GM23248 (cell line): ENCODE data around the gene PCMTD2.

Experiments used
- EZH2 ChIP-seq: fragments of 200-600 bp; sonication (generic); IDR thresholded peaks from 2 replicates; pipeline ENCODE4 v1.6.1; 2018; ENCODE audit warnings: antibody characterized with exemption, mild to moderate bottlenecking; ENCODE audit not compliant: insufficient read depth, poor library complexity, severe bottlenecking
- EZH2phosphoT487 ChIP-seq: fragments of 200-600 bp; sonication (generic); IDR thresholded peaks from 2 replicates; pipeline ENCODE4 v1.6.1; 2018; ENCODE audit warnings: antibody characterized with exemption, moderate library complexity, mild to moderate bottlenecking, low read depth; ENCODE audit not compliant: insufficient read depth

DNA sequence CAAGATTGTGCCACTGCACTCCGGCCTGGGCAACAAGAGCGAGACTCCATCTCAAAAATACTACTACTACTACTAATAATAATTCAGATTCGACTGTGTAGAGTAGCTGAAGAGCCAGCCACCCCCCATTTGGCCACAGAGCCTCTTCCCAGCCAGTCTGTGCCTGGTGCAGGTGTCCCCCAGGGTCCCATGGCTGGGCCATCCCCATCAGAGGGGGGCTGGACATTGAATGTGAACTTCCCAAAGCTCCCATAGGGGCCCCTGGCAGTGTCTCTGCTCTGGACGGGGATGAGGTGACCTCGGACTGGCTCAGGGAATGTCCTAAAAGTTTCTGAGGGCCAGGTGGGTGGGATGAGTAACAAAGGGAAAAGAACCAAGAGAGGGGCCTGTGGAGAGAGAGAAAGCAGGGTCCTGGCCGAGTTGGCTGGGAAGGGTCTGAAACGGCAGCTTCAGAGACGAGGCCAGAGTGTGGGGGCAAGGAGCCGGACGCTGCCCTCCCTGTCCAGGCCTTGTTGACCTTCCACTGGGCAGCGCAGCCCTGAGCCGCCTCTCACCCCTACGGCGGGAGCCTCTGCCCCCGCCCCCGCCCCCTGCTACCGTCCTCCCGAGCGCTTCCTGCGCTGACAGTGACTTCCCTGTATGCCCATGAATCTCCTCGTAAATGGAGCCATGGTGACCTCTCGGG is 24.9 kb upstream of the PCMTD2 start:
- TF ChIP-seq EZH2, result no peak
- TF ChIP-seq EZH2phosphoT487, result no peak
